ENCODE measurements around the gene SFXN2.

SFXN2 gene

DNA sequence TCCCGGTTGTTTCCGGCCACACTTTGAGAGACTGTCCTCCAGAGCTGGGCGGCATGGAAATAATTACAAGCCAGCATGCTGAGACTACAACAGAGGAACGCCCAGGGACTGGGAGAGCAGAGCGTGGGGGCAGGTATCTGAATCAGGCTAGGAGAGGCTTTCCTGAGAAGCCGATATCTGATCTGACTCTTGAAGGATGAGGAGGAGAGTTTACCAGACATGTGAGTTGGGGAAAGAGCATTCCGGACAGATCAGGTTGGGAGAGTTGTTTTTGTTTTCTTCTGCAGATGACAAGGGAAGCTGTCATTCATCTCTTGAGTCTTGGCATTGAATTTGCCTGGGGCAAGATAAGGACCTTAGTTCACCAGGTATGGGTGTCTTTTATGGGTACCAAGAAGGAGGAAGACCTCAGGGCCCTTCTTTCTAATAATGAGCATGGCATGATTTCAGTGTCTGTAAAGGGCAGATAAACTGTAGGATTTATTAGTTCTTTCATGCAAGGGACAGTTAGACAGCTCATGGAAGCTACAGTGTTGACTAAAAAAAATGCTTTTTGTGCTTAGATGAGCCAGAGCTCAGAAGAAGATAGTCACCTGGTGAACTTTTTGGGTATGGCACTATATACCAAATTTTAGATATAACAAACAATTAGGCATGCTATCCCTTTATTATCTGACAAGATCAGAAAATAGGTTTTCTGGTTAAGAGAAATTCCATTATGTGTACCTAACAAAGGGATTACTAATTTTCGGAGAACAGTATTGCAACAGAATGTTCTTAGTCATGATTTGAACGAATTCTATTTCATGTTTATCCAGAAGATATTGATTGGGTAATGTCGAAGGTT is 65.5 kb downstream of the SFXN2 start:
- no peak for DNase-seq

- DNase-seq = no peak
Measured at GRCh38 chr10:102780527-102780808, 66.0 kb downstream of the SFXN2 start.

GRCh38 chr10:102781090-102781920 is 66.9 kb downstream of the SFXN2 start:
- DNase-seq = no peak

DNA sequence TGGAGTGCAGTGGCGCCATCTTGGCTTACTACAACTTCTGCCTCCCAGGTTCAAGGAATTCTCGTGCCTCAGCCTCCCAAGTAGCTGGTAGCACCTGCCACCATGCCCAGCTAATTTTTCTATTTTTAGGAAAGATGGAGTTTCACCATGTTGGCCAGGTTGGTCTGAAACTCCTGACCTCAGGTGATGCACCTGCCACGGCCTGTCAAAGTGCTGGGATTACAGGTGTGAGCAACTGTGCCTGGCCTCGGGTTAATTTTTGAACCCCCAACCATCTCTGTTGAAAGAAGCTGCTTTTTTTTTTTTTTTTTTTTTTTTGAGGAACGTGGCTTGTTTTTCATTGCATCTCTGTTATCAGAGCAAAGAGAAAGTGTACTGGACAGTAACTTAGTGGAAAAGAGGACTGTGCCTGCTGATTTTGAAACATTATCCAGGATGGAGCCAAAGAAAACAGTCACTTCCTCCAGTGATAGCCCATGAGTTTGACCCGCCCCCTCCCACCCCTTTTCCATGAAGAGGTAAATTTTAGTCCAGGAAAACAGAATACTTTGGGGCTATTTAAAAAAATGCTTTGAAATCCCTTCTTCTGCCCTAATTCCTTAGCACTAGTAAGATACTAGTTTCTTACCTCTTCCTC is 67.6 kb downstream of the SFXN2 start:
- no peak for DNase-seq

DNA sequence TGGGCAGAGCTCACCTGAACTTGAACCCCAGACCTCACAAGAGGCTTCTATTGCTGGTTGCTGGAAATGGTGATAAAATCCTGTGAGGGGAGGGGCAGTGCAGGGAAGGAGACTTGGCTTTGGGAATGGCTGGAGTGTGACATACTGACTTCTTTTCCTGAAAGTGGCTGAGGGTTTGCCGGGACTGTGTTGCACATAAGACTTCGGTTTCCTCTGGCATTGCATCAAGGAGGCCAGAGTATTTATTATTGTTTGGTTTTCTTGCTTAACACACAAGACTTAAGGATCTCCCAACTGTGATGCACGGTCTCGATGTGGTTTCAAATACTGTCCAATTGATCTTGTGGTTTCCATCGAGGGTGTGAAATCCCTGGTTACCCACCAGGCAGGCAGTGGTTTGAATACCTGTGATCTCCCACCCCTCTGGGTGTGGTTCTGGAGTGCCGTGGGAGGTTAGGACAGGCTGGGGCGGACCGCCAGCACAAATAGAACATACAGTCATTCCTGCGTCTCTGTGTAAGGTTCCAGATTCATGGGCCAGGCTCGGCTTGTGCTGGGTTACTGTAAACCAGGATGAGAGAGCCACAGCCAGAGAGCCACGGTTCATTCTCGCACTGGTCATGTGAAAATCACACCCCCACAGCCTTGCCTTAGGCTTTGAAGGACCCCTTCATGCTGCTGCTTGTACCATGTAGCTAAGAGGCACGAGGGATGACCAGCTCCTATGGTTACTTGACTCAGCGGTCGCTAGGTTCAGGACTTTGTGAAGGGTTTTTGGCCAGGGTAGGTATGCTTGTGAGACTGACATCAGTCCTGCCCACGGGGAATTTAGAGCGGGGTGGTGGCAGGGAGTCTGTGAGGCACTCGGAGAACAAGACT is 68.5 kb downstream of the SFXN2 start:
- DNase-seq = no peak

DNA sequence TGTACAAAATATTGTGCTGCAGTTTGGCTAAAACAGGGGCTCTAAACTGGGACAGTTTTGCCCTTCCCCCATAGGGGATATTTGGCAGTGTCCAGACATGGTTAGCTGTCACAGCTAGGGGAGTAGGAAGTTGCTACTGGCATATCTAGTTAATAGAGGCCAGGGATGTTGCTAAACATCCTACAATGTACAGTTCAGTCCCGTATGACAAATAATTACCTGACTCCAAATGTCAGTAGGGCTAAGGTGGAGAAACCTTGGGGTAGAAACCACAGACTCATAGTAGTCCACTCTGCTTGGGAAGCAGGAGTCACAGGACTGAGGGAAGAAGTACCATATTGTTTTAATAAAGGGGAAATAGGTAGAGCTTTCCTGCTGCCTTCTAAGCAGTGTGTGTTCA is 69.1 kb downstream of the SFXN2 start:
- no peak for DNase-seq

DNA sequence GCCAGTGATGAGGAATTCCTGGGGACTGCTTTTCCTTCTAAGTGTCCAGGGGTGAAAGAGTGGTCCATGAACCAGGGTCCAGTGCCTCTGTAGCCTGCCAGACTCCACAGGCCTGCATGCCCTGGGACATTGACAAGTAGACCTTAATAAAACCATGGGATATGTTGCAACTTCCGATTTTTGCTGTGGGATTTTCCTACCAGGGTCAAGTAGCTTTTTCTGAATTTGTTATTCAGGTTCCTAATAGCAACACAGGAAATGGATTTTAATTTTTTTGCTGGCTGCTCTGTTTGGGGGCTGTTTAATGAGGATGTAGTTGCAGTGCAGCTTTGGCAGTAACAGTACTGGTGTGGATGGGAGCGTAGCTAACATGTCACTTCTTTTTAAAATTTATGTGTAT is 71.4 kb downstream of the SFXN2 start:
- DNase-seq = no peak

GRCh38 chr10:102791754-102792395 is 77.4 kb downstream of the SFXN2 start:
- no peak for DNase-seq
